GM18502 (cell line): ENCODE data around the gene TSPAN18.

Experiments used
- ATAC-seq: cut with Tn5 transposase; IDR thresholded peaks from one replicate; pipeline ENCODE4 v1.9.1; 2021; ENCODE audit warnings: mild to moderate bottlenecking; ENCODE audit not compliant: unreplicated experiment, poor library complexity

TSPAN18 gene

DNA sequence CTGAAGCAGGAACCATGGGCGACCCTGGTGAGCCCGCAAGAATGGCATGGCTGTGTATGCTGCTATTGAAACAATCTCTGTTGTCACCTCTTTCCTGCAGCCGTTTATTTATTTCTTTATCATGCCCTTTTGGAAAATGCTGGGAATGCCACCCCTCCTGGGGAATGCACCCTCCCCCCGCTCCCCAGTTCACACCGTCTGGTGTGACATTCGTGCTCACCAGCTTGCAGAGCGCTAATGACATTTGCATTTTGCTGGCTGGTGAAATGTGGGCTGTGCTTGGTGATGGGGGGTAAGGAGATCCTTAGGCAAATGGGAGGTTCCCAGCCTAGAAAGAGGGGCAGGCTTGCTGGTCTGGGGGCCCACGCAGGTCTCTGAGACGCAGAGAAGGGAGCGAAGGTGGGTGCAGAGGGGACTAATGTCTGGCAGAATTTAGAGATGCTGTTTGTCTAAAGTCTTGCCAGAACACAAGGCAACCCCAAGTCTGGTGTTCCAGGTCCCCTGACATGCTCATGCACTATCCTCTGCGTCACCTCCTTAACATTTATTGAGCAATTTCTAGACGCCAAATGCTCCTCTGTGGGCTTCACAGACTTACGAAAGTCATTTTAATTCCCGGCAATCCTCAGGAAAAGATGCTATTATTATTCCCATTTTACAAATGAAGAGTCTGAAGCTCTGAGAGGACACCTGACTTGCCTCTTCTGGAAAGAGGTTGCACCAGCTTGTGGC, 132.2 kb downstream of the TSPAN18 start:
- no peak for ATAC-seq

DNA sequence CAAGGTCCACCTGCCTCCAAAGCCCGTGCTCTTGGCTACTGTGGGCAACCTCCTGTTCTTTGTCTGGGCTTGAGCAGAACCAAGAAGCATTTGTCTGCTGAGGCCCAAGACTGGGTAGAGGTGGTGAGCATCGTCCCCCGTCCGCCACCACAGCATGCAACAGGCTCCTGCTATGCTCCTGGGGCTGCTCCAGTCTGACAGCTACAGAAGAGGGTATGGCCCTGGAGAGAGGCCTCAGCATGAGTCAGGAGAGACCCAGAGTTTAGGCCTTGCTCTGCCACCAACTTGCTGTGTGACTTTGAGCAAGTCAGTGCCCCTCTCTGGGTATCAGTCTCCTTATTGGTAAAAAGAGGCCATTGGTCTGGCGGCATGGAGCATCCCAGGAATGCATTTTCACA, 132.8 kb downstream of the TSPAN18 start:
- no peak for ATAC-seq

DNA sequence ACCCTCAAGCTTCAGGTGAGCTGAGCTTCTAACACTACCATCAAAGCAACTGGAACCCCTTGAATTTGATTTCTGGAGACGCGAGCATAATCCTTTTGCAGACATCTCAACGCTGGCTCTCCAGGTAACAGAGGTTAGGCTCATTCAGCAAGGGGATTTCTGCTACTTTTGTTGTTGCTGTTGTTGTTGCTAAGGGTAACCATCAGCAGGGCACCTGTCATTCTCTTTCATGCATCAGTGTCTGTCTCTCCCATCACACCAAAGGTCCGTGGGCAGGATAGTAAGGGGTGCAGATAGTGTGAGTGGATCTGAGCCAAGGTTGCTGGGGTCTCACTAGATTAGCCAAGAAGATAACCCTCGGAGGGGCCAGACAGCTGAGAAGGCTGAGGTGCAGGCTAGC, 133.6 kb downstream of the TSPAN18 start:
- ATAC-seq, result no peak

DNA sequence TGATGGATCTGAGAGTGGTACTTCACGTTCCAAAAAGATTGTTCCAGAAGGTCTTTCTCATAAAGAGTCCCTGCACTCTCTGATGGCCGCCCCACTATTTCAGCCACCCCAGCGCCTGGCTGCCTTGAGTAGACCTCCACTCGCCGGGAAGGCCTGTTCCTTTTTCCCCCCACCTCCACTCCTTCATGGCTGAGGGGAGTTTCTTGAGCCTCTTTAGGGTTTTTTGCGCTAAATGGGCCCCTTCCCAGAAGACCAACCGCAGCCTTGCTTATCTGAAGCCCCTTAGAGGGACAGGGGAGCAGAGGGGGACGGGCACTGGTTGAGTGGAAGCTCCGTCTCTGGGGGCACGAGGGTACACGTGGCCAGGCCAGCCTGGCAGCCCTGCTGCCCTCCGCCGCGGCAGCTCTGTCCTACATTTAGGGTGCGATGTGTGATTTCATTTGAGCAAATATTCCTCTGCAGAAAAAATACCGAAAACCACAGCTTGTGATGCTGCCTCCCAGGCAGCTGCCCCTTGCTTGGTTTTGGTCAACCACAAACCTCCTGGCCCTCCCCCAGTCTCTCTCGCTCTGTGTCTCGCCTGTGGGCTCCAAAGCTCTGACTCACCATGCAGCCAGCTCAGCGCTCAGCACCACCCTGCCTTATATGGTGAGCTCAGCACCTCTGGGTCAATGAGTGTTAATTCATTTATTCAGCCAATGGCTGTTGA, 135.2 kb downstream of the TSPAN18 start:
- peak; percentile 100 for ATAC-seq

DNA sequence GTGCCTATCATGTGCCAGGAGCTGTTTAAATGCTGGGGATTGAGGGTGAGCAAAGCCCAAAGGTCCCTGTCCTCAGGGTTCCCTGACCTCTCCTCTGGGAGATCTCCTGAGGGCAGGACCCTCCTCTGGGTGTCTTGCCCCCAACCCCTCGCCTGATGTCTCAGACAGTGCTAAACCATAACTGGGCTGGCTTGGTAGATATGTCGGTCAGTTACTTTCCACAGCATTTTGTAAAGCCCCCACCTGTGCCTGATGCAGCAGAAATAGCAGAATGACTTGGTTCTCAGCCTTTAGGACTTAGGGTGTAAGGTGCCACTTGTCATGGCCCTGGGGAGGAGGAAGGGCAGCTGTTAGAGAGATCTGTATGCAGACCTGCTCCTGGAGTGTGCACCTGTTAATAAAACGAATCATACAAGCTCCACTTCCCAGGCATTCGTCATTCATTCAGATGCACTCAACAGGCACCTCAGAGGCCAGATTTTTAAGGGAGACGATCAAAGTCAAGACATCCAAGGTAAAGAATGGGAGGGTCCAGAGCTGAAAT, 135.9 kb downstream of the TSPAN18 start:
- ATAC-seq, result peak; percentile 11

DNA sequence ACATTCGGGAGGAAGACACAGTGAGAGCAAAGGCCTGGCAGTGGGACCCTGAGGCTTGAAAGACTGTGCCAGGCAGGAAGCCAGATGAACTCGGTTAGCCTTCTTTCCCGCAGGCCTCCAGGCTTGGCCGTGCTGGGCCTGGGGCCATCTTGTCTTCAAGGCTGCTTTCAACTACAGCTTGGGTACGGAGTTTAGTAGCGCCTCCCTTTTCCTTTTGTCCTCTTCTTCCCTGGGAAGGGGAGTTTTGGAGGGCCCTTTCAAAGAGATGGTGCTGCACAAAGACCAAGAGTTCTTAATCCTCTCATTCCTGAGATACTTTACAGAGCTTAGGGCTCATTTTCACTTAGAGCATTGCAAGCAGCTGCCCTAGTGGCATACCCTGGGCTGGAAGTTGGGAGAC, 136.5 kb downstream of the TSPAN18 start:
- ATAC-seq, result no peak

DNA sequence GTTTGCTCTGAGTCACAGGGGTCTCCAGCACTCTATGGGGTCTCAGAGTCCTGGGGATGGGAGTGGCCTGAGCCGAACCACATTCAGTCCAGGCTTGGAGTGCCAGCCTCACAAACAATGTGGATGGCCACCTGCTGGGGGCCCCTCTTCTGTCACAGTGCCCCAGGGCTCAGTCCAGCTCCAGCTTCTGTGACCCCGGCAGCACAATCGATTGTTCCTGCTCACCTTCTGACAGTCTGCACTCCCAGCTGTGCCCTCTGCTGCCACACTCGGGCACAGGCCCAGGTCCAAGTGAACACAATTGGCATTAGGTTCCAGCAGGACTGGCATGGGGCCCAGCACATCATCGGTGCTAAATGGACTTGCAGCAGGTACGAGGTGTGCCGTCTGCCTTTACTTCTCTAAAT, 139.1 kb downstream of the TSPAN18 start:
- no peak for ATAC-seq

DNA sequence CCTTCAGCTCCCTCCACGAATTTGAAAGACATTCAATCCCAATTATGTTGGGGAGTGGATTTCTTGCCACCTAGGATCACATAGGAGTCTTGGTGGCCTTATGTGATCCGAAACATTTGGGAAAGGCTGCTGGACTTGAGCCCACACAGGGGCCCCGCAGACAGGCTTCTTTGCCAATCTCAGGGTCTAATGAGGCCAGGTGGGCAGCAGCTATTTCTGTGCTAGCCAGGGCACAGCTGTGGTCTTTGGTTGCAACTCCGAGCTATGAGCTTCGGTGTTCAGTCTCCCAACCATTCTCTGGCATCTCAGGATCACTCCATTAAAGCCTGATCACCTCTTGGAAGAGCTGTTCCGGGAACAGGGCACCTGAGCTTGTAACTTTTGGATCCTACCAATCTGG, 139.5 kb downstream of the TSPAN18 start:
- no peak for ATAC-seq

DNA sequence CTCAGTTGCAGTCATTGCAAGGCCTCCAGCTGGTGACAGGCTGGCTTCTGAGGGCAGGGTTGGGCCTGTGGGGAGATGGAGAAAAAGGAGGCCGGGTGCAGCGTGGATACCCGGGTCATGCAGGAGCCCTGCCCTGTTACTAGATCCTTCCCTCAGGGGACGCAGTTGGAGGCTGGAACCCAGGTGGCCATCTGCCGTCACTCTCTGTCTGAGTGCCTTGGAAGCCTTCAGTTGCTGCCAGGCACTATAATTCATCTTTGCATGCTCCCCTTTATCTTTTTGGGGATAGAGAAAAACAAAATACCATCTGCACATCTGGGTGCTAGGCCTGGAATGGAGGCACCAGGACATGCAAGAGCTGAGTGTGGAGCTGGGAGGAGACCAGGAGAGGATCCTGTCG, 141.3 kb downstream of the TSPAN18 start:
- ATAC-seq, result no peak

DNA sequence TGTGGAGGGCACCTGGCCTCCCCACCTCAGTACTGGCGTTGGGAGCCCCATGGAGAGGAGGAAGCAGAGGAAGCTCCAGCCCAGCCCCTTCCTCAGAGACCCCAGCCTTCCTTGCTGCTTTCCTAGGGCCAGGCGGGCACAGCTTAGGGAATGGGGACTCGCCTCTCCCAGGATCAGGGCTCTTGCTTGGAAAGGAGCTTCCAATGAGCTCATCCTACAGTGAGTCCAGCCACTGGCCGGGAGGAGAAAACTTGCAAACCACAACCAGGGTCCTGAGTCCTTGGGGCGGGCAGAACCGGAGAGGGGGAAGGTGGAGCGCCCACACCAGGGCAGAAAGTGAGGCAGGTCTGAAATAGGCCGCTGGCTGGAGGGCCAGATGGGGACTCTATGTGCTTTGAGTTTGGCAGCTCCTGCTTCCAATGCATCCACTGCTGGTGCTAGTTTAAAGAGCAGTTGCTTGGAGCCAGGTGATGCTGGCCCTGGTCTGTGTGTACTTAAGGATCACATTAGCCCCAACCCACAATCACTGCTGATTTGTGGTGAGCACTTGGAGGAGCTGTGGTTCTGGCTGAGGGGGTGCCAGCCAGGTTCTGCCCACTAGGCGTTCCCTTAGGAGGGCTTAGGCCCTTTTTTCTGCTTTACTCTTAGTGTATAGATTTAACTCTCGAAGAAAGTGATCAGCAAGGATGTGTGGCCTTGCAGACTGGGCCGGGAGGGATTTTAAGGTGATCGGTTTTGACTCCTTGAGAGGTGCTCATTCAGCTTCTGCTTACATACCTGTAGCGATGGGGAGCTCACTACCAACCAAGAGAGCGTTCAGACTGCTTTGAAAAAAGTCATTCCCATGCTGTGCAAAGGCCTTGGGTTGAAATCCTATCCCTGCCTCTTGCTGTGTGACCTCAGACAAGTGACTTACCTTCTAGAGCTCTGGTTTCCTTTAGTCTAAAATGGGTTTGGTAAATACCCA, 142.0 kb downstream of the TSPAN18 start:
- no peak for ATAC-seq

DNA sequence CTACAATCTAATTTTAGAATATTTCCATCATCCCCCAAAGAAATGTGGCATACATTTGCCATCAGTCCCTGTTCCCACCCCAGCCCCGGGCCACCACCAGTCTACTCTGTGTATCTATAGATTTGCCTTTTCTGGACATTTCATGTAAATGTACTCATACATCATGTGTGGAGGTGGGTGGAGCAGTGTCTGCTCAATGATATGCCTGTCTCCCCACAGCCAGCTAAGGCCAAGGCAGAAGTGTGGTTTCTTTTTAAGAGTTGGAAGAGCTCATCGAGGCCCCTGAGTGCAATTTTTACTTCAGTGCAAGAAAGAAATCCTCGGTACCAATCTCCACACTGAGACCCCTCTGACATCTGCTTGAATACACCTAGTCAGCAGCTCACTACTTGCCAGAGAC, 143.4 kb downstream of the TSPAN18 start:
- no peak for ATAC-seq

DNA sequence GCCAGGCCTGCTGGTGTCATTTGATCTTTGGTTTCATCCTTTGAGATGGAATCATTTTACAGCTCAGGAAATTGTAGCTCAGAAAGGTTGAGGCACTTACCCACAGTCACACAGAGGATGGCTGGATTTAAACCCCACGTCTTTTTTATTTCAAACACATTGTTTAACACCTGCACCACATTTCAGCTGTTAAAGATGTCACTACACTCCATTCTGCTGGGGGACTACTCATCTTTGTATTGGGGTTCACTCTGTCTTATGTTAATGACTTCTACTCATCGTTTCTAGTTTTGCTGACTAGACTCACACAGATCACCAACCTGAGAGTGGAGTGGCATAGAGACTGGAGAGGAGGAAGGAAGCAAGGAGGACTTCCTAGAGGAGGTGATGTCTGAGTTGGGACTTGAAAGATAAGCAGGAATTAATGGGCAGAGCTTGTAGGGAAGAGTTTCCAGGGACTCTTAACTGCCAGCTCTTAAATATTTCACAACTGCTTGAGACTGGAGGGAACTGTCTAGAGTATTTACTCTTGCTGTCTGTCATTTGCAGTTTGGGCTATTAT, 143.9 kb downstream of the TSPAN18 start:
- ATAC-seq, result no peak

DNA sequence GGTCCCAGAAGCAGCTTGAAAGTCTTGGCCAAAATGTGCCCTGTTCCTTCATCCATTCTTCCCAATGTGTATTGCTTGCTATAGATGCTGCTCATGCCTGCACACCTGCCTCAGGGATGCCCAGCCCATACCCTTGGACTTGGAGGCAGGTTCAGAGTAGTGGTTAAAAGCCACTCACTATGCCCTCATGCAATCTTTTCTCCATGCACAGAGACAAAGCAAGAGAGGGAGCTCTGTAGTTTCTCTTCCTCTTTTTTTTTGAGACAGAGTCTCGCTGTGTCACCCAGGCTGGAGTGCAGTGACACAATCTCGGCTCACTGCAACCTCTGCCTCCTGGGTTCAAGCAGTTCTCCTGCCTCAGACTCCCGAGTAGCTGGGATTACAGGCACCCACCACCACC, 144.9 kb downstream of the TSPAN18 start:
- peak; percentile 97 for ATAC-seq

DNA sequence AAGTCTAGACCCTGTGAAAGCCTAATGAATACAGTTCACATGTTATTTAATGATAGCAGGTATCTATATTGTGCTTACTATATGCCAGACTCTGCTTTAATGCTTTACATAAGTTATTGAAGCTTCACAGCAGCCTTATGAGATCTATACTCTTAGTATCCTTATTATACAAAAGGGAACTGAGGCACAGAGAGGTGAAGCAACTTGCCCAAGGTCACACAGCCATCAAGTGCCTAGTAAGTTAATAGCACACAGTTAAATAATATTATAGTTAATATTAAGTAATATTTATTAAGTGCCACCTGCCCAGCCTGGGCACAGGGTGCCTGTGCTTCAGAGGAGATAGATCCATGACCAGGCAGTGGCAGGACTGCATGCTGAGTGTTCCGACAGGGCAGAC, 145.8 kb downstream of the TSPAN18 start:
- no peak for ATAC-seq

DNA sequence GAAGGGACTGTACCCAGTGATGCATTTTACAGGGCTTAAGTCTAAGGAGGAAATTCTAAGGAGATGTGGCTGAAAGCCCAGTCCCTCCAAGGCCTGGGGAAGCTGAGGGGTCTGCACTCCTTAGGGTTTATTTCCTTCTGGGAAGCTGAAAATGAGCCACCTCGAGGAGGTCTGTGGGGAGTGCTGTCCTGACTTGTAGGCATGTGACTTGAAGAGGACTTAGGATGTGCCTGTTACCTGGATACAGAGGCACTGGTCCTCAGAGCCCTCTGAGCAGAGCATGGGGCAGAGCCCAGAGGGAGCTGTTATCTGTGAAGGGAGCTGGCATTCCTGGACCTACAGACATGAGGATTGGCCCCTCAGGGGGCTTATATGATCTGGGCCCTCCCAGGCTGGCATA, 146.8 kb downstream of the TSPAN18 start:
- ATAC-seq, result no peak

DNA sequence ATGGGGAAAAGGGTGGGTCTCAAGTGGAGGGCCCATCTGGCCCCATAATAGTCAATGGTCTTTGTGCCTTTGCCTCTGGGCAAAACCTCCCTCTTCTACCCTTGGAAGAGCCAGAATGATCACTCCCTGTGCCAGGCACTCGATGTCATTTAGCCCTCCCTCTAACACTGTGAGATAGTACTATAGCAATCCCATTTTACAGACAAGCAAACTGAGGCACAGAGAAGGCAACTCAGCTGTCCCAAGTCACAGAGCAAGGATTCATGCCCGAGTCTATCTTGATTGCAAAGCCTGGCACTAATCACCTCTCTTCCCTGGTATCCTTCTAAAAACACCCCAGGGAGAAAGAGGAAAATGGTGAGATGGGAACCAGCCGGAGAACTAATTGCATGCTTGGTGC, 147.5 kb downstream of the TSPAN18 start:
- ATAC-seq, result no peak

DNA sequence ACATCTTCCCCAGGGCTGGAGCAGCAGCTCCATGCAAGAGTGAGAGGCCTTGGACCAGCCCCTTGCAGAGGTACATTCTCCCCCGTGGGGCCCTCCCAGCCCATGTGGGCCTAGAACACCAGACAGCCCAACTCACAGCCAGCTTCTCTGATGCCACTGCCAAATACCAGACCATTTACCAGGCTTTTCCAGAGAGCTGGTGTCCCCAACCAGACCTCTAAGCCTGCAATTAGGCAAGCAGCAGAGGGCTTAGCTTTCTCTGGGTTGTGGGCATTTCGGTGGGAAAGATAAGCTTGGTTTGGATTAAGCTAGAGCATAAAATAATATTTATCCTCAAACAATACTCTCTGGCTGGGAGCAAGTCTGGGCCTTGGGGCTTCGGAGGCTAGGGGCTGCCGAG, 148.3 kb downstream of the TSPAN18 start:
- ATAC-seq, result no peak

DNA sequence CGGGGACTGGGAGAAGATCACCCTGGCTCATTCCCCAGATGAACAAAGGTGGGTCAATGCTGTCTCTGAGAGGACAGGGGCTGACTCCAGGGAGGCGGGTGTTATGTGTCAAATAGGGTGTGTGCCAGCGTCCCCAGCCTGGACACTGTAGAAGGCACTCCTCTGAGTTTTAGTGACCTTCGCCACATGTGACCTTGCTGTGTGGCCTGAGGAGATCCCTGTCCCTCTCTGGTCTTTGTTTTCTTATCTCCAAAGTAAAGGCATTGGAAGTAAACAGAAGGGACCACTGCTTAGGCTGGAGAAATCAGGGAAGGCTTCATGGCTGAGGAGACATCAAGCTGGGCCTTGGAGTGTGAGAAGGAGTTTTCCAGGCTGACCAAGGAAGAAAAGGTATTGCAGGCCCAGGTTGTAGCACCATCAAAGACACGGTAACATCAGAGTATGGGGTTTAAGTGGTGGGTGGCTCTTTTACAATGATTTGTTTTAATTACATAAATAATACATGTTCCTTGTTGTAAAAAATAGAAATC, 149.5 kb downstream of the TSPAN18 start:
- ATAC-seq, result no peak

DNA sequence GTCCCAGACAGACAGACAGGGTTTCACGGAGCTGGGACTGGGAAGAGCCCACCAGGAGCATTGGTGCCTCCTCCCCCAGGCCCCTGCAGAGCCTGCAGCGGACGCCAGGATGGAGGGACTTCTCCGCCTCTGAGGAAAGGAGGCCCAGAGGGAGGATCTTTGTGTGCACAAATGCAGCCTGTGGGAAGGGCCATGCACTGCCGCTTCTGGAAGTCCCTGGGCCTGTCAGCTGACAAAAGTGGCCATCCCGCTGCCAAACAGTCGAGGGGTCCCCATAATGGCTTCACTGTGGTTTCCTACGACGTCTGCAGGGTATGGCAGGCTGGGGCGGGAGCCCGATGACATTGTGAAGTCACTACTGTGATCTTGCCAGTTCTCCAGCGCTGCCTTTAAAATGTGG, 150.1 kb downstream of the TSPAN18 start:
- no peak for ATAC-seq
